ENCODE results near the gene SPOCK3. TPM values are rescaled to one million over a fixed set of nuclear protein-coding genes. Genes with fewer than 3 reads are reported as not detected.

Gene SPOCK3
- total RNA-seq, 1 donor from 2014 or later = 0.53 TPM

GRCh38 chr4:167239627-167240026 is 5.3 kb upstream of the SPOCK3 start:
- TF ChIP-seq CTCF (IDR thresholded peaks at IDR 0.05; ENCODE audit: insufficient read depth, low read length, severe bottlenecking) = no peak
- no peaks in the 10 kb centered on the region for H3K36me3 ChIP-seq (ENCODE audit: control insufficient read depth, insufficient read depth, low read length)
- no peak for FAIRE-seq
- H3K4me3 ChIP-seq (ENCODE audit: low read depth, low read length) = no peak overlapping the region
- H3K27me3 ChIP-seq (ENCODE audit: control insufficient read depth, insufficient read depth, low read length) = no peaks in the 10 kb centered on the region
- DNase-seq (ENCODE audit: low read depth) = no peak

GRCh38 chr4:167238226-167238625 is 3.9 kb upstream of the SPOCK3 start:
- Histone ChIP-seq H3K36me3 (ENCODE audit: control insufficient read depth, insufficient read depth, low read length) (no peaks in the 10 kb centered on the region), H3K4me3 (ENCODE audit: low read depth, low read length) (no peak overlapping the region), H3K27me3 (ENCODE audit: control insufficient read depth, insufficient read depth, low read length) (no peaks in the 10 kb centered on the region)
- FAIRE-seq (no peak), DNase-seq (ENCODE audit: low read depth) (peak; percentile 35)
- TF ChIP-seq CTCF (IDR thresholded peaks at IDR 0.05; ENCODE audit: insufficient read depth, low read length, severe bottlenecking) = no peak

GRCh38 chr4:167233685-167234315 is 494 bp downstream of the SPOCK3 start:
- peak; percentile 34 for DNase-seq (ENCODE audit: low read depth)
- Histone ChIP-seq H3K4me3 (ENCODE audit: low read depth, low read length) (peak overlapping the region; percentile 43), H3K36me3 (ENCODE audit: control insufficient read depth, insufficient read depth, low read length) (no peaks in the 10 kb centered on the region), H3K27me3 (ENCODE audit: control insufficient read depth, insufficient read depth, low read length) (no peaks in the 10 kb centered on the region)
- TF ChIP-seq CTCF (IDR thresholded peaks at IDR 0.05; ENCODE audit: insufficient read depth, low read length, severe bottlenecking) = no peak
- FAIRE-seq = no peak

- no peaks in the 10 kb centered on the region for H3K36me3 ChIP-seq (ENCODE audit: control insufficient read depth, insufficient read depth, low read length)
- FAIRE-seq = no peak
- H3K4me3 ChIP-seq (ENCODE audit: low read depth, low read length) = peak overlapping the region; percentile 43
- TF ChIP-seq CTCF (IDR thresholded peaks at IDR 0.05; ENCODE audit: insufficient read depth, low read length, severe bottlenecking) = no peak
- H3K27me3 ChIP-seq (ENCODE audit: control insufficient read depth, insufficient read depth, low read length) = no peaks in the 10 kb centered on the region
- DNase-seq (ENCODE audit: low read depth) = no peak
These were observed 1.2 kb downstream of the SPOCK3 start for GRCh38 chr4:167232805-167233684.

- Histone ChIP-seq H3K4me3 (ENCODE audit: low read depth, low read length) (no peak overlapping the region), H3K36me3 (ENCODE audit: control insufficient read depth, insufficient read depth, low read length) (no peaks in the 10 kb centered on the region), H3K27me3 (ENCODE audit: control insufficient read depth, insufficient read depth, low read length) (no peaks in the 10 kb centered on the region)
- DNase-seq (ENCODE audit: low read depth) (no peak), FAIRE-seq (no peak)
- TF ChIP-seq CTCF (IDR thresholded peaks at IDR 0.05; ENCODE audit: insufficient read depth, low read length, severe bottlenecking) = no peak
These were observed 3.5 kb downstream of the SPOCK3 start for GRCh38 chr4:167230744-167231143.
